Limb (tissue), 2 donors: ENCODE results near the gene CAMK2B.
"Not testable (repeated sequence)": the region's sequence is repeated elsewhere in the genome, so short reads cannot be mapped to it uniquely, and the experiment has no call there.

ENCODE experiments used
- DNase-seq, 2 donors: peaks; one replicate each; pipeline ENCODE4 v3.0.0-alpha.2; 2016; ENCODE audit errors: extremely low spot score in 2 of 2

Gene CAMK2B

DNA sequence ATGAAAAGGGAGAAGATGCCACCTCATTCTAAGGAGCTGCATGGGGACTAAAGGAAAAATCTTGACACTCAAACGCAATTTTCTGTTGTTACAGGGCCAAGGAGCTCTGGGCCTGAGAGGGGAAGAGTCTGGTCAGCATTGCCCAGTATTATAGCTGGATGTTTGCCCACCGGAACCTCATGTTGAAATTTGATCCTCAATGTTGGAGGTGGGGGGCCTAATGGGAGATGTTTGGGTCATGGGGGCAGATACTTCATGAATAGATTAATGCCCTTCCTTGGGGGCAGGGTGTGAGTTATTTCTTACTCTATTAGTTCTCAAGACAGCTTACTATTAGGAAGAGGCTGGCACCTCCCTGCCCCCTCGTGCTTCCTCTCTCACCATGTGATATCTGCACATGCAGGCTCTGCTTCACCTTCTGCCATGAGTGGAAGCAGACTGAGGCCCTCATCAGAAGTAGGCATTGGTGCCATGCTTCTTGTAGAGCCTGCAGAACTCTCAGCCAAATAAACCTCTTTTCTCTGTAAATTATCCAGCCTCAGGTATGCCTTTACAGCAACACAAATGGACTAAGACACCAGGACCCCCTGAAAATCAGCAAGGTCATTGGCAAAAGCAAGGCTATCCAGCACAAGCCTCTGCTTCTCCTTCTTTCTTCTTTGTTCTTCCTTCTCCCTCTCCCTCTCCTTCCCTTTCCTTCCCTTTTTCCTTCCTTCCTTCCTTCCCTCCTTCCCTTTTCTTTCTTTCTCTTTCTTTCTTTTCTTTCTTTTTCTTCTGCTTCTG lies 151.3 kb downstream of the CAMK2B start:
- DNase-seq: peak in 1 of 2 donors; percentile 4

DNA sequence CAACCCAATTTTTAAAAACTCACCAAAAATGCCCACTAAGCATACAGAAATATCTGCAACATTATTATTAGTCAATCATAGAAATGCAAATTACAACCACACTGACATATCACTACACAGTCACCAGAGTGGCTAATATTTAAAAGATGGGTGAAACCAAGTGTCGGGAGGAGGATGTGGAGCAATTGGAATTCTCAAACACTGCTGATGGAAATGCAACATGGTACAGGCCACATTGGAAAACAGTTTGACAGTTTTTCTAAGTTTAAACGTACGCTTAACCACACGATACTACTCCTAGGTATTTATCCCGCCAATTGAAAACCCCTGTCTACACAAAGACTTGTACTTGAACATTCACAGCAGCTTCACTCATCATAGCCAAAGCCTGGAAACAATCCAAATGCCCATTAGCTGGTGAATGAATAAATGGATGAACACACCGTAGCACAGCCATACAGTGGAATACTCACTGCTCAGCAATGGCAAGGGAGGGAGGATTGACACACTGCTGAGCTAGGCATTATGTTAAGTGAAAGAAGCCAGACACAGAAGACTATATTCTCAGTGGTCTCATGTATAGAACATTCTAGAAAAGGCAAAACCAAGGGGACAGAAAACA lies 152.5 kb downstream of the CAMK2B start:
- peak in 1 of 2 donors; percentile 4 for DNase-seq

DNA sequence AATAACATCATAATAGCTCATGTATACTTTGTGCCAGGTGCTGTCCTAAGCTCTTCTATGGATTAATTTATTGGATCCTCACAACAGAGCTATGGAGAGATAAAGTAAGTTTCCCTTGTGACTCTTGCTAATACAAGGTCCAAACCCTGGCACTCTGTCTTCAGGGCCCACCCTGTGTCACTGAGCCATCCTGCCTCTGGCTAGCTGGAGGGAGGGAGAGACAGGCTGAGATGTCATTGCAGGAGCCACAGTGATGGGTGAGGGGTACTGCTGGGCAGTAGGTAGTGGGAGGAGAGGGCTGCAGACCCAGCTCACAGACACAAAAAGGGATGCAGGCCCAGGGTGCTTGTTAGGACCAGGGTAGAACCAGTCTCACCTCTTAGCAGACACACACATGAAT lies 153.0 kb downstream of the CAMK2B start:
- peak in 1 of 2 donors; percentile 3 for DNase-seq

DNA sequence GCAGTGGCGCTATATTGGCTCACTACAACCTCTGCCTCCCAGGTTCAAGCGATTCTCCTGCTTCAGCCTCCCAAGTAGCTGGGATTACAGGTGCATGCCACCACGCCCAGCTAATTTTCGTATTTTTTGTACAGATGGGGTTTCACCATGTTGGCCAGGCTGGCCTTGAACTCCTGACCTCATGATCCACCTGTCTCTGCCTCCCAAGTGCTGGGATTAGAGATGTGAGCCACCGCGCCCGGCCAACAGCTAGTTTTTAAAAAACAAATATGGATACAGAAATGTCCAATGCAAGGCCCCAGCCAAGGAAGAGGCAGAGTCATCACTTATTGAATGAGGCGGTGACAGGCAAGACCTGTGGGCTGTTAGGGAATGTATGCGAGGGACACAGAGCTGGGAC lies 153.5 kb downstream of the CAMK2B start:
- not testable (repeated sequence) for DNase-seq

DNA sequence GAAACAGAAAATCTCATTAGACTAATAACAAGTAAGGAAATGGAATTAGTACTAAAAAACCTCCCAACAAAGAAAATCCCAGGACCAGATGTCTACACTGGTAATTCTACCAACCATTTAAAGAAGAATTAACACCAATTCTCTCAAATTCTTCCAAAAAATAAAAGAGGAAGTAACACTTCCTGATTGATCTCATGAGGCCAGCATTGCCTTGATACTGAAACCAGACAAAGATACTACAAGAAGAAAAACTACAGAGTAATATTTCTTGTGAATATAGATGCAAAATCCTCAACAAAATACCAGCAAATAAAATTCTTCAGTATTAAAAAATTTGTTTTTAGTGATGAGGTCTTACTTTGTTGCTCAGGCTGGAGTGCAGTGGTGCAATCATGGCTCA lies 157.5 kb downstream of the CAMK2B start:
- DNase-seq: no peak
